Mesenchymal stem cell (in vitro differentiated cells and primary cell): ENCODE results near the gene BEST3.
"Not testable (repeated sequence)": the region's sequence is repeated elsewhere in the genome, so short reads cannot be mapped to it uniquely, and the experiment has no call there.

Experiments used
- DNase-seq: peaks from one replicate; pipeline ENCODE4 v3.0.0-alpha.2; 2013
- H2AFZ ChIP-seq: one replicate; pipeline ENCODE4 v1.6.1; 2013; ENCODE audit warnings: low read depth, mild to moderate bottlenecking, control low read depth, inconsistent platforms, low read length, moderate library complexity
- H2AK5ac ChIP-seq: 2 replicates; pipeline ENCODE4 v1.6.1; 2013; ENCODE audit warnings: low read length, moderate library complexity, mild to moderate bottlenecking, inconsistent platforms; ENCODE audit not compliant: severe bottlenecking
- H2BK120ac ChIP-seq: one replicate; pipeline ENCODE4 v1.6.1; 2013; ENCODE audit warnings: low read depth, mild to moderate bottlenecking, inconsistent platforms, low read length, moderate library complexity
- H2BK12ac ChIP-seq, 2 experiments: one replicate each; pipeline ENCODE4 v1.6.1; 2013; ENCODE audit warnings: inconsistent platforms in 2 of 2, low read length in 2 of 2, mild to moderate bottlenecking in 2 of 2, moderate library complexity in 2 of 2, control low read depth in 1 of 2
- H2BK15ac ChIP-seq: one replicate; pipeline ENCODE4 v1.6.1; 2013; ENCODE audit warnings: mild to moderate bottlenecking, low read depth, inconsistent platforms; ENCODE audit not compliant: poor library complexity, severe bottlenecking
- H2BK5ac ChIP-seq: 2 replicates; pipeline ENCODE4 v1.6.1; 2013; ENCODE audit warnings: low read depth, mild to moderate bottlenecking, low read length, control low read depth, inconsistent platforms; ENCODE audit not compliant: poor library complexity, severe bottlenecking
- H3K14ac ChIP-seq, 2 experiments: one replicate each; pipeline ENCODE4 v1.6.1; 2013; ENCODE audit warnings: inconsistent platforms in 2 of 2, low read length in 2 of 2, control low read depth in 1 of 2, mild to moderate bottlenecking in 1 of 2, moderate library complexity in 1 of 2
- H3K18ac ChIP-seq, 2 experiments: one replicate each; pipeline ENCODE4 v1.6.1; 2013; ENCODE audit warnings: inconsistent platforms in 2 of 2, low read length in 2 of 2, control low read depth in 1 of 2, low read depth in 1 of 2, mild to moderate bottlenecking in 1 of 2
- H3K23ac ChIP-seq, 2 experiments: one replicate each; pipeline ENCODE4 v1.6.1; 2013; ENCODE audit warnings: inconsistent platforms in 2 of 2, low read length in 2 of 2, mild to moderate bottlenecking in 2 of 2, moderate library complexity in 2 of 2, control low read depth in 1 of 2
- H3K27ac ChIP-seq: 2 replicates; pipeline ENCODE4 v1.5.1; 2013; ENCODE audit warnings: mild to moderate bottlenecking, moderate library complexity, low read length, control low read depth, inconsistent platforms; ENCODE audit not compliant: poor library complexity, severe bottlenecking
- H3K27me3 ChIP-seq, 2 experiments: 2 replicates each; pipeline versions ENCODE4 v1.6.1 to v1.7.0; 2013; ENCODE audit warnings: low read length in 2 of 2, mild to moderate bottlenecking in 2 of 2, moderate library complexity in 2 of 2, control low read depth in 1 of 2, inconsistent platforms in 1 of 2; ENCODE audit not compliant: control insufficient read depth in 1 of 2, insufficient read depth in 1 of 2
- H3K36me3 ChIP-seq, 2 experiments: 2 replicates each; pipeline versions ENCODE4 v1.6.1 to v1.7.0; 2013; ENCODE audit warnings: low read length in 2 of 2, control low read depth in 1 of 2, inconsistent platforms in 1 of 2, low read depth in 1 of 2, mild to moderate bottlenecking in 1 of 2; ENCODE audit not compliant: insufficient read depth in 2 of 2, control insufficient read depth in 1 of 2
- H3K4ac ChIP-seq, 2 experiments: one replicate each; pipeline ENCODE4 v1.6.1; 2013; ENCODE audit warnings: inconsistent platforms in 2 of 2, low read length in 2 of 2, mild to moderate bottlenecking in 2 of 2, moderate library complexity in 2 of 2, control low read depth in 1 of 2, low read depth in 1 of 2
- H3K4me1 ChIP-seq: 2 replicates; pipeline ENCODE4 v1.6.1; 2013; ENCODE audit warnings: low read depth, low read length, control low read depth; ENCODE audit not compliant: control insufficient read depth, insufficient read depth
- H3K4me2 ChIP-seq: 2 replicates; pipeline ENCODE4 v1.6.1; 2013; ENCODE audit warnings: low read length, mild to moderate bottlenecking, inconsistent platforms; ENCODE audit not compliant: poor library complexity, severe bottlenecking
- H3K4me3 ChIP-seq, 2 experiments: 2 replicates each; pipeline versions ENCODE4 v1.5.1 to v1.7.0; 2013; ENCODE audit warnings: low read length in 2 of 2, mild to moderate bottlenecking in 2 of 2, control low read depth in 1 of 2, low read depth in 1 of 2; ENCODE audit not compliant: insufficient read depth in 1 of 2
- H3K79me1 ChIP-seq: replicated peaks from 2 replicates; pipeline ENCODE4 v1.6.1; 2013; ENCODE audit warnings: mild to moderate bottlenecking, control low read depth, low read length, inconsistent platforms; ENCODE audit not compliant: poor library complexity, severe bottlenecking
- H3K9ac ChIP-seq: 2 replicates; pipeline ENCODE4 v1.7.0; 2013; ENCODE audit warnings: mild to moderate bottlenecking, low read length, moderate library complexity
- H3K9me3 ChIP-seq: 2 replicates; pipeline ENCODE4 v1.7.0; 2013; ENCODE audit warnings: mild to moderate bottlenecking, low read length; ENCODE audit not compliant: control insufficient read depth
- H4K8ac ChIP-seq: one replicate; pipeline ENCODE4 v1.6.1; 2013; ENCODE audit warnings: inconsistent platforms, mild to moderate bottlenecking, low read length, moderate library complexity
- H4K91ac ChIP-seq: one replicate; pipeline ENCODE4 v1.6.1; 2013; ENCODE audit warnings: mild to moderate bottlenecking, low read length, inconsistent platforms
- WGBS: methylation state at CpG from one replicate; pipeline ENCODE4 v1.1.7; 2013; ENCODE audit warnings: mixed read lengths; 5-methylcytosine and 5-hydroxymethylcytosine counted together

Gene BEST3

DNA sequence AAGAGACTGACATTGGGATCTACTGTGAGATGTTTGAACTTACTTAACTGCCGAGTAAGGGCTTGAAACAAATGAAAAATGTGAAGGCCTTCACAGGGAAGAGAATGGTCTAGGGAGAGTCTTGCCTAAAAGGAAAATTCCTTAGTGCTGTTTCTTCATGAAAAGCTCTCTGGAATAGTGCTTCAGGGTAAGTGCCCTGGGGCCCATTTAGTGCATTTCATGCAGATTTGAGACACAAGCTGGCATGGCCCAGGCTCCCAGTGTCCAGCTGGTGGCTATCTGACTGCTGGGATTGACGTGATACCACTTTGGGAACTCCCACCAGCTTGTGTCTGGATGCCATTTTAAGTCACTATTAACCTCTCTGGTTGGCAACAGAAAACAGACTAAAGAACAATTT lies 26.9 kb downstream of the BEST3 start:
- no peak overlapping the region for H2AK5ac ChIP-seq

GRCh38 chr12:69671597-69671996 lies 27.5 kb downstream of the BEST3 start:
- Histone ChIP-seq H3K36me3 (no peaks in the 10 kb centered on the region), H2BK12ac (no peak overlapping the region), H4K91ac (no peak overlapping the region), H3K79me1 (no peaks in the 10 kb centered on the region), H3K4me1 (peaks cover 6% of the 10 kb centered on the region), H3K27me3 (no peaks in the 10 kb centered on the region), H3K9me3 (no peaks in the 10 kb centered on the region), H4K8ac (no peak overlapping the region), H2AK5ac (no peak overlapping the region), H3K27ac (no peak overlapping the region), H2BK5ac (no peak overlapping the region), H3K18ac (no peak overlapping the region), H3K9ac (no peak overlapping the region), H3K4me2 (no peak overlapping the region), H3K14ac (no peak overlapping the region), H2AFZ (no peak overlapping the region), H3K23ac (no peak overlapping the region), H3K4ac (no peak overlapping the region), H2BK15ac (no peak overlapping the region), H2BK120ac (no peak overlapping the region), H3K4me3 (no peak overlapping the region)
- 100% methylated on average over 1 of the region's 4 CpGs for WGBS
- DNase-seq = no peak

More for the DNA sequence above, 26.9 kb downstream of the BEST3 start:
- H2BK5ac ChIP-seq = no peak overlapping the region
- H3K9me3 ChIP-seq = no peaks in the 10 kb centered on the region
- H2BK12ac ChIP-seq = no peak overlapping the region
- DNase-seq = no peak
- H3K4ac ChIP-seq = no peak overlapping the region
- H2BK120ac ChIP-seq = no peak overlapping the region
- 97% methylated on average over 2 of the region's 2 CpGs for WGBS
- no peak overlapping the region for H3K14ac ChIP-seq
- no peaks in the 10 kb centered on the region for H3K27me3 ChIP-seq
- no peak overlapping the region for H3K4me2 ChIP-seq
- no peaks in the 10 kb centered on the region for H3K79me1 ChIP-seq
- H3K9ac ChIP-seq = no peak overlapping the region
- no peak overlapping the region for H3K4me3 ChIP-seq
- H4K8ac ChIP-seq = no peak overlapping the region
- H3K18ac ChIP-seq = no peak overlapping the region
- no peak overlapping the region for H4K91ac ChIP-seq
- no peak overlapping the region for H3K23ac ChIP-seq
- no peak overlapping the region for H2BK15ac ChIP-seq
- H2AFZ ChIP-seq = no peak overlapping the region
- no peak overlapping the region for H3K27ac ChIP-seq
- peaks cover 8% of the 10 kb centered on the region for H3K4me1 ChIP-seq
- no peaks in the 10 kb centered on the region for H3K36me3 ChIP-seq

GRCh38 chr12:69666798-69667197 lies 32.3 kb downstream of the BEST3 start:
- Histone ChIP-seq H2BK5ac (no peak overlapping the region), H3K23ac (no peak overlapping the region), H4K8ac (no peak overlapping the region), H3K4me2 (no peak overlapping the region), H2BK12ac (no peak overlapping the region), H3K4ac (no peak overlapping the region), H2BK120ac (no peak overlapping the region), H3K4me3 (no peak overlapping the region), H2AFZ (no peak overlapping the region), H3K14ac (no peak overlapping the region), H3K79me1 (no peaks in the 10 kb centered on the region), H3K36me3 (no peaks in the 10 kb centered on the region), H3K27ac (no peak overlapping the region), H2AK5ac (peak overlapping the region; percentile 31), H4K91ac (no peak overlapping the region), H3K27me3 (no peaks in the 10 kb centered on the region), H2BK15ac (no peak overlapping the region), H3K9ac (no peak overlapping the region), H3K9me3 (no peaks in the 10 kb centered on the region), H3K18ac (no peak overlapping the region), H3K4me1 (peaks cover 6% of the 10 kb centered on the region)
- DNase-seq = no peak
- 81% methylated on average over 2 of the region's 2 CpGs for WGBS

- not testable (repeated sequence) for H3K79me1 ChIP-seq, H2BK15ac ChIP-seq, H2BK12ac ChIP-seq, H2AFZ ChIP-seq, DNase-seq, H4K8ac ChIP-seq, H3K9me3 ChIP-seq, H3K23ac ChIP-seq, H3K4ac ChIP-seq, H4K91ac ChIP-seq, H2AK5ac ChIP-seq, H3K36me3 ChIP-seq, H3K18ac ChIP-seq, H2BK120ac ChIP-seq, H2BK5ac ChIP-seq, H3K4me2 ChIP-seq, H3K4me3 ChIP-seq, H3K4me1 ChIP-seq, H3K9ac ChIP-seq, H3K14ac ChIP-seq, H3K27me3 ChIP-seq
- peak overlapping the region; percentile 49 for H3K27ac ChIP-seq
- 91% methylated on average over 4 of the region's 6 CpGs for WGBS
Observed at GRCh38 chr12:69664930-69665377, 34.1 kb downstream of the BEST3 start.
